HEK293T (cell line): Measurements from ENCODE around the gene GART.

ENCODE experiments used
- BHLHE40 ChIP-seq: fragments of 450-650 bp; IDR thresholded peaks from 2 replicates; pipeline ENCODE4 v1.6.1; 2016; ENCODE audit warnings: mild to moderate bottlenecking, moderate library complexity, borderline replicate concordance
- CTBP1 ChIP-seq: fragments of 450-650 bp; IDR thresholded peaks from 2 replicates; pipeline ENCODE4 v1.6.1; 2016; ENCODE audit warnings: borderline replicate concordance
- ELF4 ChIP-seq: fragments of 450-650 bp; IDR thresholded peaks from 2 replicates; pipeline ENCODE4 v1.6.1; 2017; ENCODE audit warnings: antibody characterized with exemption
- FOXA1 ChIP-seq: fragments of 450-650 bp; IDR thresholded peaks from 2 replicates; pipeline ENCODE4 v1.6.1; 2016; ENCODE audit warnings: mild to moderate bottlenecking
- FOXM1 ChIP-seq: fragments of 450-650 bp; IDR thresholded peaks from 2 replicates; pipeline ENCODE4 v1.6.1; 2017; ENCODE audit warnings: mild to moderate bottlenecking, borderline replicate concordance
- LEF1 ChIP-seq: fragments of 450-650 bp; IDR thresholded peaks from 2 replicates; pipeline ENCODE4 v1.6.1; 2017; ENCODE audit warnings: mild to moderate bottlenecking, borderline replicate concordance
- NFRKB ChIP-seq: fragments of 450-650 bp; IDR thresholded peaks from 2 replicates; pipeline ENCODE4 v1.6.1; 2016; ENCODE audit warnings: mild to moderate bottlenecking, moderate library complexity
- TARDBP ChIP-seq: fragments of 450-650 bp; IDR thresholded peaks from 2 replicates; pipeline ENCODE4 v1.6.1; 2016

DNA sequence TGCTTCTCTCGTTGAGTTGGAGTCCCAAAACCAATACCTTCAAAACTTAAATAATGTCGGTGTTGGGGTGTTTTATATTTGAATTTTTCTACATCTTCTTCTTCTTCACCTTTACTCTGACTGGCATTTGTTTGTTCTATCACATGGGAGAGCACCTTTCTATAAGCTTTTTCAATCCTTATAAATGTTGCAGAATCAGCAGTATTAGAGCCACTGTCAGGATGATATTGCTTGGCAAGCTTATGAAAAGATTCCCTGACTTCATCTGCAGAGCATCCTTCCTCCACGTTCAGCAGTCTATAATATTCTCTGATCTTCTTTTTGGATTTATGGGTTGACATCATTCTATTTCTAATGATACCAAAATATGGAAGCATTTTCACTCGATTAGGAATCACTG, 53.0 kb downstream of the GART start:
- TF ChIP-seq FOXM1 (no peak), ELF4 (no peak), FOXA1 (no peak), CTBP1 (no peak), LEF1 (no peak), BHLHE40 (no peak), TARDBP (no peak), NFRKB (no peak)
